AG09319 (cell line): Measurements from ENCODE around the gene TDRD9.
"Not testable (repeated sequence)": the region's sequence is repeated elsewhere in the genome, so short reads cannot be mapped to it uniquely, and the experiment has no call there.

Experiments
- DNase-seq: peaks from one replicate; pipeline ENCODE4 v3.0.0-alpha.2; 2010; ENCODE audit warnings: low read depth; ENCODE audit errors: extremely low read depth
- CTCF ChIP-seq: IDR thresholded peaks from 2 replicates; pipeline ENCODE4 v1.5.1; 2011; ENCODE audit warnings: low read depth, mild to moderate bottlenecking, inconsistent platforms, low read length, moderate library complexity

Gene TDRD9

GRCh38 chr14:103920981-103921854, 7.0 kb upstream of the TDRD9 start:
- DNase-seq: peak; percentile 78
- peak; percentile 95 for TF ChIP-seq CTCF

- not testable (repeated sequence) for DNase-seq
Measured at GRCh38 chr14:103921855-103922200, 6.4 kb upstream of the TDRD9 start.

DNA sequence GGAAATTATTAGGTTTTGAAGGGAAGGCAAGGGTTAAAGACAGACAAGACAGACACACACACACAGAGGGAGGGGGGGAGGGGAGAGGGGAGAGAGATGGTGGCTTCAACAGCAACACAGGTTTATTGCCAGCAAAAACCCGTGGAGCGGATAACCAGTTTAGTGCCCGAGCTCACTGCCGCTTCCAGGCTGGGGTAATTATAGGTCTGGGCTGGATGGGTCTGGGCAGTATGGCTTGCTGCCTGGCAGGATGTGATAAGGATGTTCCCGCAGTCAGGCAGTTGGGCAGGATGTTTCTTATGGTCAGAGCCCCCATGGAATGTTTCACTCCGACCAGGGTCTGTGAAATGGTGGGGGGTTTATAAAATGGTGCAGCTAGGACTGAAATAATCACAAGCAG, 4.4 kb upstream of the TDRD9 start:
- TF ChIP-seq CTCF: no peak
- DNase-seq: no peak

- TF ChIP-seq CTCF: no peak
Measured at GRCh38 chr14:103925316-103925715, 2.9 kb upstream of the TDRD9 start.

DNA sequence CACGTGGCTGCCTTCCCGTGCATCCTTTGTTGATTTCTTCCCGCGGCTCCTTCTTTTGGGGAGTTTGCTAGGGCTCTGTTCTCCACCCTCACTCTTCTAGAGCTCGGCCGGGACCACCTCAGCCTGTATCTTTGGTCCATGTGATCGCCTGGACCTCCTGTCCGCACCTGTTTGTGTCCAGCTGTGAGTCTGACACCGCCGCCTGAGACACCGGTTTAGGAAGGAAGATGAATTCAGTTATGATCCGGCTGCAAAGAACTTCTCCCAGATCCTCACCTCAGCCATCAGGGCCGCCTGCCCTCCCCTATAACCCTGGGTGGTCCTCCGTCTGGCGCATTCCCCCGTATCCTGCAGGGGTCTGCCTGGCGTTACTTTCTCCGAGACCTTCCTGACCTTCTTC, 690 bp upstream of the TDRD9 start:
- TF ChIP-seq CTCF: no peak
- no peak for DNase-seq

More at GRCh38 chr14:103925316-103925715, 2.9 kb upstream of the TDRD9 start:
- DNase-seq: no peak

DNA sequence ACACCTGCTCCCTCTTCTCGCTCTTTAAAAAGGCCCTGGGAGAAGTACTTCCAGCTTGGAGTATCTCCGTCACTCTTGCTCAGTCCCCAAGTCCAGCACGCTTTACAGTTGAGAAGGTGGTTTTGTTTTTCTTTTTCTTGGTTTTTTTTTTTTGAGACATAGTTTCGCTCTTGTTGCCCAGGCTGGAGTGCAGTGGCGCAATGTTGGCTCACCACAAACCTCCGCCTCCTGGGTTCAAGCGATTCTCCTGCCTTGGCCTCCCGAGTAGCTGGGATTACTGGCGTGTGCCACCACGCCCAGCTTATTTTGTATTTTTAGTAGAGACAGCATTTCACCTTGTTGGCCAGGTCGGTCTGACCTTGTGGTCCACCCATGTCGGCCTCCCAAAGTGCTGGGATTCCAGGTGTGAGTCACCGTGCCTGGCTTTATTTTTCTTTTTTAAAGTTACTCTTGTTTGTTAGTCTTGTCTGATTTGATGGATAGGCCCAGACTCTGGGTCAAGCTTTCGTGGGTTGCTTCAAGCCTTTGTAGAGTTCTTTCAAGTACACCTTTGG, 1.9 kb downstream of the TDRD9 start:
- DNase-seq: no peak
- no peak for TF ChIP-seq CTCF

GRCh38 chr14:103931422-103931821, 3.2 kb downstream of the TDRD9 start:
- no peak for DNase-seq
- TF ChIP-seq CTCF: no peak
